B cell (primary cell): ENCODE results near the gene ZNF839.

Experiments used
- EZH2 ChIP-seq: IDR thresholded peaks from 2 replicates; pipeline ENCODE4 v1.6.1; 2012; ENCODE audit warnings: borderline replicate concordance, low read depth, mild to moderate bottlenecking, moderate library complexity, low read length; ENCODE audit not compliant: insufficient read depth, poor library complexity, severe bottlenecking
- TF ChIP-seq, protein P1 (sequence below): fragments of 200-600 bp; IDR thresholded peaks from one replicate; pipeline ENCODE4 v1.8.0; 2022; ENCODE audit warnings: antibody characterized with exemption, mild to moderate bottlenecking

DNA sequence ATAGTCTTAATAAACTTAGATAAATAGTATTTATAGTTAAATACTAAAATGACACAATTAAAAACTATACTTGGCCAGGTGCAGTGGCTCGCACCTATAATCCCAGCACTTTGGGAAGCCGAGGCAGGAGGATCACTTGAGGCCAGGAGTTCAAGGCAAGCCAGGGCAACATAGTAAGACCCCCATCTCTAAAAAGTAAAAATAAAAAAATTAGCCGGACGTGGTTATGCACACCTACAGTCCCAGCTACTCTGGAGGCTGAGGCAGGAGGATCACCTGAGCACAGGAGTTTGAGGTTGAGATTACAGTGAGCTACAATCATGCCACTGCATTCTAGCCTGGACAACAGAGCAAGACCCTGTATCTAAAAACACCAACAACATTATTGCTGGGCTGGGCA is 27.1 kb downstream of the ZNF839 start:
- TF ChIP-seq, protein P1, sequence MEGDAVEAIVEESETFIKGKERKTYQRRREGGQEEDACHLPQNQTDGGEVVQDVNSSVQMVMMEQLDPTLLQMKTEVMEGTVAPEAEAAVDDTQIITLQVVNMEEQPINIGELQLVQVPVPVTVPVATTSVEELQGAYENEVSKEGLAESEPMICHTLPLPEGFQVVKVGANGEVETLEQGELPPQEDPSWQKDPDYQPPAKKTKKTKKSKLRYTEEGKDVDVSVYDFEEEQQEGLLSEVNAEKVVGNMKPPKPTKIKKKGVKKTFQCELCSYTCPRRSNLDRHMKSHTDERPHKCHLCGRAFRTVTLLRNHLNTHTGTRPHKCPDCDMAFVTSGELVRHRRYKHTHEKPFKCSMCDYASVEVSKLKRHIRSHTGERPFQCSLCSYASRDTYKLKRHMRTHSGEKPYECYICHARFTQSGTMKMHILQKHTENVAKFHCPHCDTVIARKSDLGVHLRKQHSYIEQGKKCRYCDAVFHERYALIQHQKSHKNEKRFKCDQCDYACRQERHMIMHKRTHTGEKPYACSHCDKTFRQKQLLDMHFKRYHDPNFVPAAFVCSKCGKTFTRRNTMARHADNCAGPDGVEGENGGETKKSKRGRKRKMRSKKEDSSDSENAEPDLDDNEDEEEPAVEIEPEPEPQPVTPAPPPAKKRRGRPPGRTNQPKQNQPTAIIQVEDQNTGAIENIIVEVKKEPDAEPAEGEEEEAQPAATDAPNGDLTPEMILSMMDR: no peak
- TF ChIP-seq EZH2: no peak
